DND-41 (cell line): ENCODE results near the gene CYB561A3.

Experiments used
- EZH2 ChIP-seq: IDR thresholded peaks from 3 replicates; pipeline ENCODE4 v1.6.1; 2012; ENCODE audit warnings: borderline replicate concordance, low read depth, mild to moderate bottlenecking, moderate library complexity, low read length, inconsistent platforms; ENCODE audit not compliant: severe bottlenecking
- TF ChIP-seq, protein P1 (sequence below): IDR thresholded peaks from 2 replicates; pipeline ENCODE4 v1.5.1; 2012; ENCODE audit warnings: borderline replicate concordance, low read length, moderate library complexity, mild to moderate bottlenecking; ENCODE audit not compliant: poor library complexity, severe bottlenecking; ENCODE audit errors: extremely low read depth

DNA sequence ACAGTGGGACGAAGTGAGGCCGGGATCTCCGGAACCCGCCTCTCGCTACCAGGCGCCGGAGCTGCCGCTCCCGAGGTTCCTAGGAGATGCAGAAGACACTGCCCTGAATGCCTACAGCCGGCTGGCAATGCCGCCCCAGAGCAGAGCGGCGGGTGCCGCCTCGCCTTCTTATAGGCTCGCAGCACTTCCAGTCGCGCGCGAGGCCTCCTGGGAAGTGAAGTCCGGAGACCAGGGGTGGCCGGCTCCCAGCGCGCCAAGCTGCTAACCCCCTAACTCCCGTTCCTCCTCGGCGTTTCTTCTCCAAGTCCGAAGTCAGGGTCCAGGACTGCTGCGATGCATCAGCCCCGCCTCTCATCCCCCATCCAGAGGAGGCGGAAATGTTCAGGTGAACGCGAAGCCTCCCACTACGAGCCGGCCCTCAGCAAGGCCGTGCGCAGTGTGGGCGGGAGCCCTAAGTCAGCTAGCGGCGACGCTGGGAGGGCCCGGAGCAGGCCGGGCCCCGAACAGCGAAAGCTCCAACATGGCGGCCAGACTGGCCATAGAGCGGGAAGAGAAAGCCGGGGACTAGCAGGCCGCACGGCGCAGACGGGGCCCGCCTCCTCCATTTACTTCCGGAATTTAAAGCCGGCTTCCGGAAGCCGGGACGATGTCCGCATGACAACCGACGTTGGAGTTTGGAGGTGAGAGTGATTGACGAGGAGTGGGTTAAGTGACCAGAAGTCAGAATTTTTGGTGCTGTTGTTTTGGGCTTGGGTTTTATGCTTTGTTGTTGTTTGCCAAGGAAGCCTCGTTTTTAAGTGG lies at the start of gene CYB561A3, which contains the start of gene TMEM138:
- TF ChIP-seq, protein P1, sequence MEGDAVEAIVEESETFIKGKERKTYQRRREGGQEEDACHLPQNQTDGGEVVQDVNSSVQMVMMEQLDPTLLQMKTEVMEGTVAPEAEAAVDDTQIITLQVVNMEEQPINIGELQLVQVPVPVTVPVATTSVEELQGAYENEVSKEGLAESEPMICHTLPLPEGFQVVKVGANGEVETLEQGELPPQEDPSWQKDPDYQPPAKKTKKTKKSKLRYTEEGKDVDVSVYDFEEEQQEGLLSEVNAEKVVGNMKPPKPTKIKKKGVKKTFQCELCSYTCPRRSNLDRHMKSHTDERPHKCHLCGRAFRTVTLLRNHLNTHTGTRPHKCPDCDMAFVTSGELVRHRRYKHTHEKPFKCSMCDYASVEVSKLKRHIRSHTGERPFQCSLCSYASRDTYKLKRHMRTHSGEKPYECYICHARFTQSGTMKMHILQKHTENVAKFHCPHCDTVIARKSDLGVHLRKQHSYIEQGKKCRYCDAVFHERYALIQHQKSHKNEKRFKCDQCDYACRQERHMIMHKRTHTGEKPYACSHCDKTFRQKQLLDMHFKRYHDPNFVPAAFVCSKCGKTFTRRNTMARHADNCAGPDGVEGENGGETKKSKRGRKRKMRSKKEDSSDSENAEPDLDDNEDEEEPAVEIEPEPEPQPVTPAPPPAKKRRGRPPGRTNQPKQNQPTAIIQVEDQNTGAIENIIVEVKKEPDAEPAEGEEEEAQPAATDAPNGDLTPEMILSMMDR = no peak
- TF ChIP-seq EZH2 = no peak
